ENCODE results near the gene PACRG.

- no peak for TF ChIP-seq POLR2A (IDR thresholded peaks at IDR 0.05)
- TF ChIP-seq, protein P1, sequence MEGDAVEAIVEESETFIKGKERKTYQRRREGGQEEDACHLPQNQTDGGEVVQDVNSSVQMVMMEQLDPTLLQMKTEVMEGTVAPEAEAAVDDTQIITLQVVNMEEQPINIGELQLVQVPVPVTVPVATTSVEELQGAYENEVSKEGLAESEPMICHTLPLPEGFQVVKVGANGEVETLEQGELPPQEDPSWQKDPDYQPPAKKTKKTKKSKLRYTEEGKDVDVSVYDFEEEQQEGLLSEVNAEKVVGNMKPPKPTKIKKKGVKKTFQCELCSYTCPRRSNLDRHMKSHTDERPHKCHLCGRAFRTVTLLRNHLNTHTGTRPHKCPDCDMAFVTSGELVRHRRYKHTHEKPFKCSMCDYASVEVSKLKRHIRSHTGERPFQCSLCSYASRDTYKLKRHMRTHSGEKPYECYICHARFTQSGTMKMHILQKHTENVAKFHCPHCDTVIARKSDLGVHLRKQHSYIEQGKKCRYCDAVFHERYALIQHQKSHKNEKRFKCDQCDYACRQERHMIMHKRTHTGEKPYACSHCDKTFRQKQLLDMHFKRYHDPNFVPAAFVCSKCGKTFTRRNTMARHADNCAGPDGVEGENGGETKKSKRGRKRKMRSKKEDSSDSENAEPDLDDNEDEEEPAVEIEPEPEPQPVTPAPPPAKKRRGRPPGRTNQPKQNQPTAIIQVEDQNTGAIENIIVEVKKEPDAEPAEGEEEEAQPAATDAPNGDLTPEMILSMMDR (IDR thresholded peaks at IDR 0.05): no peak
Observed at GRCh38 chr6:163126741-163127140, 399.0 kb downstream of the PACRG start.
